SK-N-SH (cell line): ENCODE measurements around the gene THEMIS.

Experiments used
- EP300 ChIP-seq, 2 experiments: IDR thresholded peaks; 2 replicates each; pipeline versions ENCODE4 v1.4.0 to v1.6.1; 2012; ENCODE audit warnings: borderline replicate concordance in 1 of 2, low read depth in 1 of 2, low read length in 1 of 2
- NFIC ChIP-seq: IDR thresholded peaks from 2 replicates; pipeline ENCODE4 v1.4.0; 2012; ENCODE audit warnings: borderline replicate concordance

DNA sequence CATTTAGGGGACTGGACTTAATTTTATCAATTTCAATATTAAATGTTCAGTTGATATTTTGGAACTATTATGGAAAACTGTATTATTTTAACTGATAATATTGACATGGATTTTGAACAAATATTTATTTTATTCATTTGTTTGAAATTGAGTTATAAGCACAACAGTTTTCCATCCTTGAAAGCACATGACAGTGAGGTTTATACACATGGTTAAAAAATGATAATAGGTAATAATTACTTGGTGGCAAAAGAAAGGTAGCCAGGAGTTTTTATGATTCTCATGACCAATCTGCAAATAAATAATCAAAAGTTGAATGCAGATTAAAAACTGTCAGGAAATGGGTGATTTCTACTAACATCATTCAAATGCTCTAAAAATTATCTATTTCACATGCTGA lies 210.3 kb downstream of the THEMIS start:
- no peak for TF ChIP-seq NFIC
- no peak for TF ChIP-seq EP300 (IDR thresholded peaks at IDR 0.05; ENCODE audit: borderline replicate concordance in 1 of 2, low read depth in 1 of 2, low read length in 1 of 2)
